Mesodermal cell (in vitro differentiated cells): ENCODE data around the gene EMC1. TPM values are rescaled to one million over a fixed set of nuclear protein-coding genes. Genes with fewer than 3 reads are reported as not detected.
A peak's percentile ranks its signal among the peaks of the same experiment; 100 is the strongest.
"Not testable (repeated sequence)": the region's sequence is repeated elsewhere in the genome, so short reads cannot be mapped to it uniquely, and the experiment has no call there.

Experiments
- H3K27ac ChIP-seq: 2 replicates; pipeline ENCODE4 v1.7.0; 2013; ENCODE audit warnings: mild to moderate bottlenecking, low read depth, low read length, moderate library complexity; ENCODE audit not compliant: severe bottlenecking
- H3K36me3 ChIP-seq: 2 replicates; pipeline ENCODE4 v1.7.1; 2013; ENCODE audit warnings: mild to moderate bottlenecking, low read length, moderate library complexity; ENCODE audit not compliant: control insufficient read depth, insufficient read depth
- H3K4me1 ChIP-seq: one replicate; pipeline ENCODE4 v1.7.1; 2013; ENCODE audit warnings: mild to moderate bottlenecking, low read length; ENCODE audit not compliant: insufficient read depth, control insufficient read depth, poor library complexity, severe bottlenecking
- H3K4me3 ChIP-seq: 2 replicates; pipeline ENCODE4 v1.7.0; 2013; ENCODE audit warnings: low read length, control low read depth, mild to moderate bottlenecking; ENCODE audit not compliant: insufficient read depth, poor library complexity, severe bottlenecking; ENCODE audit errors: extremely low read depth
- H3K9me3 ChIP-seq: 2 replicates; pipeline ENCODE4 v1.7.1; 2013; ENCODE audit warnings: mild to moderate bottlenecking, low read length, moderate library complexity; ENCODE audit not compliant: control insufficient read depth
- WGBS, 2 experiments: methylation state at CpG; one replicate each; pipeline ENCODE4 v1.1.5; 2013; ENCODE audit warnings: missing lambda C conversion rate in 2 of 2; ENCODE audit not compliant: insufficient coverage in 2 of 2; 5-methylcytosine and 5-hydroxymethylcytosine counted together
- polyA plus RNA-seq, 2 experiments: library from polyadenylated mRNA; stranded (reverse); fragments of 50-300 nt; gene quantifications; one replicate each; pipeline ENCODE4 v1.2.3, GENCODE V29; 2013

Gene EMC1
- polyA plus RNA-seq (2013, experiment 1 of 2): 56.0 TPM
- 50.4 TPM for polyA plus RNA-seq (2013, experiment 2 of 2)

- H3K4me1 ChIP-seq: peaks cover 9% of the 10 kb centered on the region
- no peaks in the 10 kb centered on the region for H3K9me3 ChIP-seq
- H3K36me3 ChIP-seq: peaks cover 38% of the 10 kb centered on the region
- peak within 1 kb of the TSS; percentile 94 for H3K4me3 ChIP-seq
- H3K27ac ChIP-seq: peak within 1 kb of the TSS; percentile 99
- WGBS, 2 experiments: 0% methylated on average over 62 to 77 of the region's 81 CpGs
These were observed at the start of gene EMC1, which contains the start of gene MRTO4 for GRCh38 chr1:19251305-19252196. EMC1 (minus strand) TSS chr1:19251524; CDS start chr1:19251509, 15 bp downstream. MRTO4 (plus strand) TSS chr1:19251805; CDS start chr1:19251836, 31 bp downstream.

GRCh38 chr1:19300211-19300610, 48.9 kb upstream of the EMC1 start:
- no peaks in the 10 kb centered on the region for H3K4me1 ChIP-seq
- peaks cover 6% of the 10 kb centered on the region for H3K9me3 ChIP-seq

GRCh38 chr1:19294638-19295037, 43.3 kb upstream of the EMC1 start:
- Histone ChIP-seq H3K9me3 (peaks cover 28% of the 10 kb centered on the region), H3K36me3 (peaks cover 9% of the 10 kb centered on the region), H3K4me3 (no peak overlapping the region), H3K27ac (no peak overlapping the region), H3K4me1 (no peaks in the 10 kb centered on the region)
- WGBS, 2 experiments: 71 to 100% methylated on average over 1 to 2 of the region's 2 CpGs

More at GRCh38 chr1:19300211-19300610, 48.9 kb upstream of the EMC1 start:
- no peak overlapping the region for H3K4me3 ChIP-seq
- WGBS, 2 experiments: 86 to 90% methylated on average over 2 of the region's 2 CpGs
- peaks cover 29% of the 10 kb centered on the region for H3K36me3 ChIP-seq
- H3K27ac ChIP-seq: no peak overlapping the region

- Histone ChIP-seq H3K4me1 (no peaks in the 10 kb centered on the region), H3K9me3 (peaks cover 13% of the 10 kb centered on the region), H3K36me3 (peaks cover 5% of the 10 kb centered on the region), H3K4me3 (no peak overlapping the region), H3K27ac (no peak overlapping the region)
- 39 to 71% methylated on average over 1 of the region's 2 CpGs for WGBS, 2 experiments
These were observed 37.9 kb upstream of the EMC1 start for GRCh38 chr1:19289244-19289643.

- 28 to 30% methylated on average over 34 to 41 of the region's 82 CpGs for WGBS, 2 experiments
- H3K4me1 ChIP-seq, H3K4me3 ChIP-seq, H3K9me3 ChIP-seq, H3K36me3 ChIP-seq, H3K27ac ChIP-seq: not testable (repeated sequence)
These were observed 37.3 kb upstream of the EMC1 start, which contains the start of gene AKR7A3 for GRCh38 chr1:19288324-19289241. AKR7A3 (minus strand) TSS chr1:19288770; CDS start chr1:19288709, 61 bp downstream.

GRCh38 chr1:19287436-19288185, 36.3 kb upstream of the EMC1 start:
- Histone ChIP-seq H3K27ac (no peak overlapping the region), H3K4me3 (no peak overlapping the region), H3K36me3 (peaks cover 5% of the 10 kb centered on the region), H3K9me3 (peaks cover 7% of the 10 kb centered on the region), H3K4me1 (no peaks in the 10 kb centered on the region)
- 90 to 94% methylated on average over 10 to 12 of the region's 13 CpGs for WGBS, 2 experiments

GRCh38 chr1:19285807-19286206, 34.5 kb upstream of the EMC1 start:
- not testable (repeated sequence) for H3K27ac ChIP-seq, H3K4me1 ChIP-seq, H3K36me3 ChIP-seq, H3K9me3 ChIP-seq, H3K4me3 ChIP-seq
- WGBS, 2 experiments: 62 to 80% methylated on average over 3 of the region's 3 CpGs

- not testable (repeated sequence) for H3K36me3 ChIP-seq, H3K9me3 ChIP-seq, H3K4me1 ChIP-seq, H3K27ac ChIP-seq, H3K4me3 ChIP-seq
- WGBS, 2 experiments: 90% methylated on average over 2 of the region's 3 CpGs; no CpG with 5 or more reads in 1 of the 2 experiments
These were observed 34.0 kb upstream of the EMC1 start for GRCh38 chr1:19285366-19285765.

- Histone ChIP-seq H3K9me3 (no peaks in the 10 kb centered on the region), H3K4me3 (no peak overlapping the region), H3K27ac (no peak overlapping the region), H3K36me3 (no peaks in the 10 kb centered on the region), H3K4me1 (no peaks in the 10 kb centered on the region)
- 90 to 94% methylated on average over 3 to 4 of the region's 8 CpGs for WGBS, 2 experiments
These were observed 33.6 kb upstream of the EMC1 start for GRCh38 chr1:19284881-19285280.

- no peak overlapping the region for H3K4me3 ChIP-seq
- H3K4me1 ChIP-seq: no peaks in the 10 kb centered on the region
- no peak overlapping the region for H3K27ac ChIP-seq
- no peaks in the 10 kb centered on the region for H3K36me3 ChIP-seq
- WGBS, 2 experiments: 90 to 95% methylated on average over 2 to 9 of the region's 9 CpGs
- H3K9me3 ChIP-seq: no peaks in the 10 kb centered on the region
These were observed 32.6 kb upstream of the EMC1 start for GRCh38 chr1:19283891-19284290.
